HepG2 (cell line): ENCODE results near the gene BIN1. TPM values are rescaled to one million over a fixed set of nuclear protein-coding genes. Genes with fewer than 3 reads are reported as not detected.

Source experiments
- ATAC-seq: fragments of 200-7000 bp; cut with Tn5 transposase; 3 replicates; pipeline ENCODE4 v1.9.1; 2020; ENCODE audit warnings: mild to moderate bottlenecking, moderate library complexity
- BruUV-seq: library from RNA; stranded (reverse); fragments of 400-500 nt; replicated peaks from 2 replicates; lab custom pipeline; 2021; lab: Mats Ljungman, UMichigan
- CTCF ChIA-PET: fragments of 300-600 bp; formaldehyde crosslinking; extraction: SDS; loops from one replicate; lab custom pipeline; 2021; ENCODE audit warnings: low total read pairs, inconsistent platforms, low intra/inter-chr PET ratio; lab: Yijun Ruan, JAX
- POLR2A ChIA-PET: fragments of 350-600 bp; sonication (Branson Sonifier 250); formaldehyde crosslinking; loops from one replicate; lab custom pipeline; 2020; ENCODE audit warnings: antibody characterized with exemption, inconsistent platforms; lab: Yijun Ruan, JAX
- DNase-seq: peaks from one replicate; pipeline ENCODE4 v3.0.0-alpha.2; 2015; ENCODE audit warnings: low spot score
- FAIRE-seq: peaks from 3 replicates; lab custom pipeline; 2011; peaks lifted over from hg19 to GRCh38; lab: Jason Lieb, UNC
- H2AFZ ChIP-seq: one replicate; pipeline ENCODE4 v1.6.1; 2011; ENCODE audit warnings: low read length, inconsistent platforms
- H3K27ac ChIP-seq: fragments of 300-600 bp; 3 replicates; pipeline ENCODE4 v1.8.0; 2011; ENCODE audit warnings: mixed run types, mild to moderate bottlenecking, mixed read lengths, low read length, inconsistent platforms; ENCODE audit not compliant: insufficient read depth; ENCODE audit errors: extremely low read length
- H3K27me3 ChIP-seq, 2 experiments: fragments of 200-600 bp in 1 of 2; 2 replicates in 1 of 2; 3 replicates in 1 of 2; pipeline versions ENCODE4 v1.6.0 to v1.8.0; 2011; ENCODE audit warnings: low read length in 2 of 2, mild to moderate bottlenecking in 2 of 2, moderate library complexity in 2 of 2, inconsistent platforms in 1 of 2; ENCODE audit not compliant: insufficient read depth in 2 of 2, control insufficient read depth in 1 of 2
- H3K36me3 ChIP-seq, 2 experiments: fragments of 200-600 bp in 1 of 2; replicated peaks in 1 of 2; 2 replicates in 1 of 2; 3 replicates in 1 of 2; pipeline versions ENCODE4 v1.5.1 to v1.8.0; 2011; ENCODE audit warnings: low read length in 2 of 2, inconsistent platforms in 1 of 2; ENCODE audit not compliant: insufficient read depth in 2 of 2, control insufficient read depth in 1 of 2
- H3K4me1 ChIP-seq: 2 replicates; pipeline ENCODE4 v1.5.1; 2012; ENCODE audit warnings: low read length, inconsistent platforms; ENCODE audit not compliant: insufficient read depth
- H3K4me2 ChIP-seq: 2 replicates; pipeline ENCODE4 v1.6.0; 2011; ENCODE audit warnings: low read depth, low read length, inconsistent platforms
- H3K4me3 ChIP-seq, 3 experiments: fragments of 200-600 bp in 1 of 3; sonication (generic), shearing (Covaris generic) in 1 of 3; replicated peaks in 1 of 3; 2 replicates each; pipeline ENCODE4 v1.5.1; 2011 to 2016; ENCODE audit warnings: low read length in 3 of 3, inconsistent platforms in 2 of 3, low read depth in 2 of 3, mild to moderate bottlenecking in 2 of 3, control low read depth in 1 of 3, mixed read lengths in 1 of 3; ENCODE audit not compliant: insufficient read depth in 1 of 3
- H3K79me2 ChIP-seq: one replicate; pipeline ENCODE4 v1.6.1; 2011; ENCODE audit warnings: low read length, inconsistent platforms; ENCODE audit not compliant: insufficient read depth
- H3K9ac ChIP-seq: 2 replicates; pipeline ENCODE4 v1.6.0; 2011; ENCODE audit warnings: mild to moderate bottlenecking, low read depth, low read length, inconsistent platforms; ENCODE audit not compliant: insufficient read depth
- H3K9me3 ChIP-seq: 2 replicates; pipeline ENCODE4 v1.5.1; 2012; ENCODE audit warnings: mild to moderate bottlenecking, low read length
- H4K20me1 ChIP-seq: 2 replicates; pipeline ENCODE4 v1.6.0; 2011; ENCODE audit warnings: inconsistent platforms, mild to moderate bottlenecking, low read length, moderate library complexity; ENCODE audit not compliant: insufficient read depth
- DR1 ChIP-seq: sonication (generic); formaldehyde crosslinking; IDR thresholded peaks from 2 replicates; pipeline ENCODE4 v1.8.0; 2021; ENCODE audit warnings: mild to moderate bottlenecking, missing genetic modification reagents, inconsistent platforms
- NR2F1 ChIP-seq, 2 experiments: fragments of 450-650 bp in 1 of 2; formaldehyde crosslinking in 1 of 2; IDR thresholded peaks; 2 replicates each; pipeline versions ENCODE4 v1.5.0 to v1.6.1; 2016 to 2020; ENCODE audit warnings: mild to moderate bottlenecking in 1 of 2, missing compliant biosample characterization in 1 of 2, missing genetic modification reagents in 1 of 2, moderate library complexity in 1 of 2
- ZNF362 ChIP-seq: sonication (generic); formaldehyde crosslinking; IDR thresholded peaks from 2 replicates; pipeline ENCODE4 v1.4.0; 2020; ENCODE audit warnings: missing genetic modification reagents, mild to moderate bottlenecking, borderline replicate concordance
- WGBS: methylation state at CpG from one replicate; pipeline ENCODE4 v1.1.6; 2017; ENCODE audit warnings: low lambda C conversion rate; 5-methylcytosine and 5-hydroxymethylcytosine counted together
- in situ Hi-C: cut with HindIII; loops from 2 replicates; pipeline ENCODE4 v1.10.0; 2017; ENCODE audit warnings: low pct_unique_long_range_greater_than_20kb; ENCODE audit not compliant: extremely low pct_ligation_motif_present
- intact Hi-C: fragments of 100-400 bp; cut with micrococcal nuclease; formaldehyde crosslinking; loops from one replicate; pipeline ENCODE4 v1.10.0; 2022; ENCODE audit not compliant: unreplicated experiment
- polyA plus RNA-seq, 8 experiments: library from polyadenylated mRNA; depleted of rRNA in 3 of 8; stranded (reverse) in 7 of 8; unstranded in 1 of 8; fragments of >200 nt; fragmentation: Illumina TruSeq in 4 of 8; extraction: Trizol in 4 of 8; gene quantifications; 2 replicates each; pipeline versions ENCODE4 v1.2.1 to v1.2.3, GENCODE V29; 2011 to 2016; ENCODE audit warnings: low read depth in 4 of 8, missing spikeins in 1 of 8, mixed read lengths in 1 of 8; ENCODE audit not compliant: insufficient read depth in 1 of 8
- total RNA-seq, 5 experiments: library from RNA; depleted of rRNA; stranded (reverse); fragments of >200 nt; fragmentation: Illumina TruSeq; extraction: Trizol; gene quantifications; 2 replicates each; pipeline ENCODE4 v1.2.3, GENCODE V29; 2016; ENCODE audit warnings: low read depth in 1 of 5

BIN1 gene
- total and polyA plus RNA-seq, 2 of the 13 experiments (the other 11 are each of a cell fraction or from before 2014, with no cell fraction given): 0.93 to 1.2 TPM

- no peaks in the 10 kb centered on the region for H3K36me3 ChIP-seq
- ATAC-seq (no peak), DNase-seq (no peak), FAIRE-seq (no peak)
- no peak overlapping the region for H3K4me2 ChIP-seq
- H3K79me2 ChIP-seq: no peaks in the 10 kb centered on the region
- H3K9ac ChIP-seq: no peak overlapping the region
- intact Hi-C loops (no loop called here), in situ Hi-C loops (no loop called here)
- no peaks in the 10 kb centered on the region for H3K9me3 ChIP-seq
- no peaks in the 10 kb centered on the region; a peak in 1 of 5 replicates for H3K27me3 ChIP-seq
- CTCF ChIA-PET: no interaction called here
- no peak overlapping the region for H3K27ac ChIP-seq
- POLR2A ChIA-PET: no interaction called here
- H4K20me1 ChIP-seq: no peaks in the 10 kb centered on the region
- H3K4me3 ChIP-seq: no peak overlapping the region
- no peak for TF ChIP-seq NR2F1 (CRISPR knock-in tag; IDR thresholded peaks at IDR 0.05)
- 34% methylated on average over 11 of the region's 23 CpGs for WGBS
- no TSS peak for BruUV-seq
- no peak overlapping the region for H2AFZ ChIP-seq
- H3K4me1 ChIP-seq: peaks cover 15% of the 10 kb centered on the region
Measured at GRCh38 chr2:127061375-127062273, 45.3 kb downstream of the BIN1 start.

GRCh38 chr2:127060264-127060945, 46.5 kb downstream of the BIN1 start:
- intact Hi-C loops: no loop called here
- Histone ChIP-seq H3K27ac (no peak overlapping the region), H3K79me2 (no peaks in the 10 kb centered on the region), H3K36me3 (no peaks in the 10 kb centered on the region), H3K27me3 (no peaks in the 10 kb centered on the region; a peak in 1 of 5 replicates), H2AFZ (no peak overlapping the region), H3K9ac (no peak overlapping the region), H3K4me2 (no peak overlapping the region), H3K4me1 (peaks cover 14% of the 10 kb centered on the region), H3K9me3 (no peaks in the 10 kb centered on the region), H3K4me3 (no peak overlapping the region)
- no TSS peak for BruUV-seq
- in situ Hi-C loops: no loop called here
- ATAC-seq (no peak), FAIRE-seq (no peak), DNase-seq (no peak)
- ChIA-PET POLR2A (no interaction called here), CTCF (no interaction called here)
- no peak for TF ChIP-seq ZNF362 (CRISPR knock-in tag)
- no peak for TF ChIP-seq DR1
- TF ChIP-seq, all 625 proteins: peak for 0
- 69% methylated on average over 27 of the region's 30 CpGs for WGBS
- H4K20me1 ChIP-seq: no peaks in the 10 kb centered on the region
